ENCODE results near the gene MUC21.
"Not testable (repeated sequence)": the region's sequence is repeated elsewhere in the genome, so short reads cannot be mapped to it uniquely, and the experiment has no call there.

DNA sequence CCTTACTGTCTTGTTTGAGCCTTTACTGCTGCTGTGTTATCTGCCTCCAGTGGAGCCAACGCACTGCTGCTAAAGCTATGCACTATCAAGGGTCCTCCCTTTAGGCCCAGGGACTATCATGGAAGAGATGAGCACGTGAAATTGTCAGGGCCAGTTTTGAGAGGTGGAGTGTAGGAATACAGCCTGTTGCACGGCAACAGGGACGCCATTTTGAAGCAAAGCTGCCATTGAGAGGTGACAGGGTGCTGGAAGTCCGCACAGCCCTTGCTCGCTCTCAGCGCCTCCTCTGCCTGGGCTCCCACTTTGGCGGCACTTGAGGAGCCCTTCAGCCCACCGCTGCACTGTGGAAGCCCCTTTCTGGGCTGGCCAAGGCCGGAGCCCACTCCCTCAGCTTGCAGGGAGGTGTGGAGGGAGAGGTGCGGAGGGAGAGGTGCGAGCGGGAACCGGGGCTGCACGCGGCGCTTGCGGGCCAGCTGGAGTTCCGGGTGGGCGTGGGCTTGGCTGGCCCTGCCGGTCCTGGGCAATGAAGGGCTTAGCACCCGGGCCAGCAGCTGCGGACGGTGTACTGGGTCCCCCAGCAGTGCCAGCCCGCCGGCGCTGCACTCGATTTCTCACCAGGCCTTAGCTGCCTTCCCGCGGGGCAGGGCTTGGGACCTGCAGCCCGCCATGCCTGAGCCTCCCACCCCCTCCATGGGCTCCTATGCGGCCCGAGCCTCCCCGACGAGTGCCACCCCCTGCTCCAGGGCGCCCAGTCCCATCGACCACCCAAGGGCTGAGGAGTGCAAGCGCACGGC, 16.7 kb downstream of the MUC21 start:
- TF ChIP-seq, protein P1, sequence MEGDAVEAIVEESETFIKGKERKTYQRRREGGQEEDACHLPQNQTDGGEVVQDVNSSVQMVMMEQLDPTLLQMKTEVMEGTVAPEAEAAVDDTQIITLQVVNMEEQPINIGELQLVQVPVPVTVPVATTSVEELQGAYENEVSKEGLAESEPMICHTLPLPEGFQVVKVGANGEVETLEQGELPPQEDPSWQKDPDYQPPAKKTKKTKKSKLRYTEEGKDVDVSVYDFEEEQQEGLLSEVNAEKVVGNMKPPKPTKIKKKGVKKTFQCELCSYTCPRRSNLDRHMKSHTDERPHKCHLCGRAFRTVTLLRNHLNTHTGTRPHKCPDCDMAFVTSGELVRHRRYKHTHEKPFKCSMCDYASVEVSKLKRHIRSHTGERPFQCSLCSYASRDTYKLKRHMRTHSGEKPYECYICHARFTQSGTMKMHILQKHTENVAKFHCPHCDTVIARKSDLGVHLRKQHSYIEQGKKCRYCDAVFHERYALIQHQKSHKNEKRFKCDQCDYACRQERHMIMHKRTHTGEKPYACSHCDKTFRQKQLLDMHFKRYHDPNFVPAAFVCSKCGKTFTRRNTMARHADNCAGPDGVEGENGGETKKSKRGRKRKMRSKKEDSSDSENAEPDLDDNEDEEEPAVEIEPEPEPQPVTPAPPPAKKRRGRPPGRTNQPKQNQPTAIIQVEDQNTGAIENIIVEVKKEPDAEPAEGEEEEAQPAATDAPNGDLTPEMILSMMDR (conservative IDR thresholded peaks at IDR 0.05): not testable (repeated sequence)
- not testable (repeated sequence) for TF ChIP-seq EZH2 (IDR thresholded peaks at IDR 0.05; ENCODE audit: low read depth)
